Pancreas (tissue), 10 donors: ENCODE data around the gene QPRT. TPM values are rescaled to one million over a fixed set of nuclear protein-coding genes. Genes with fewer than 3 reads are reported as not detected.

ENCODE experiments used
- ATAC-seq, 4 donors: fragments of 200-7000 bp; cut with Tn5 transposase; one replicate each; pipeline versions ENCODE4 v1.8.0 to v1.9.1; 2020; ENCODE audit warnings: mild to moderate bottlenecking in 4 of 4, moderate library complexity in 4 of 4
- DNase-seq, 6 donors: peaks; one replicate each; pipeline ENCODE4 v3.0.0-alpha.2; 2020
- FAIRE-seq: peaks from 2 replicates; lab custom pipeline; 2012; peaks lifted over from hg19 to GRCh38; lab: Jason Lieb, UNC
- H3K27ac ChIP-seq, 4 donors: fragments of 200-600 bp; sonication (generic); 1 replicate in 3 of 4; 2 replicates in 1 of 4; pipeline versions ENCODE4 v1.5.0 to v1.8.0; 2020
- H3K27me3 ChIP-seq, 4 donors: fragments of 200-600 bp; one replicate each; pipeline ENCODE4 v1.8.0; 2021
- H3K36me3 ChIP-seq, 3 donors: fragments of 200-600 bp; sonication (generic) in 1 of 3; one replicate each; pipeline versions ENCODE4 v1.5.0 to v1.8.0; 2020 to 2021
- H3K4me1 ChIP-seq, 3 donors: fragments of 200-600 bp; one replicate each; pipeline ENCODE4 v1.8.0; 2021
- H3K4me3 ChIP-seq, 4 donors: fragments of 200-600 bp; sonication (generic) in 2 of 4; one replicate each; pipeline versions ENCODE4 v1.5.0 to v1.8.0; 2020 to 2021
- H3K9me3 ChIP-seq, 4 donors: fragments of 200-600 bp; one replicate each; pipeline ENCODE4 v1.8.0; 2021
- WGBS, 2 donors: extraction: QIAGEN DNeasy Blood & Tissue Kit; methylation state at CpG; one replicate each; pipeline ENCODE4 v1.1.7; 2013; 5-methylcytosine and 5-hydroxymethylcytosine counted together
- intact Hi-C, 3 donors: fragments of 100-400 bp; cut with DNase I; formaldehyde crosslinking; loops; one replicate each; pipeline versions ENCODE4 v1.11.1 to v1.14.2; 2022
- polyA plus RNA-seq, 2 donors: library from polyadenylated mRNA; stranded (reverse); fragments of 200-250 nt; gene quantifications; one replicate each; pipeline ENCODE4 v1.2.3, GENCODE V29; 2013
- total RNA-seq, 6 donors: library from RNA; stranded (reverse); fragmentation: NEBNext Ultra II Directional in 4 of 6; extraction: Animal tissue kit (Norgen Biotek cat#: 25700) in 4 of 6; gene quantifications; one replicate each; pipeline versions ENCODE4 v1.2.1 to v1.2.4, GENCODE V29; 2021 to 2023
- TF ChIP-seq, protein P1 (sequence below), 4 donors: fragments of 200-600 bp; sonication (generic) in 3 of 4; IDR thresholded peaks; one replicate each; pipeline versions ENCODE4 v1.5.0 to v1.8.0; 2021; ENCODE audit warnings: antibody characterized with exemption in 4 of 4
- donor health status: healthy with polysubstance abuse.
- donor health status: DM: no; HTN: no; CAD: no; lungs with moderate emphysema.
- donor health status: DM: no; HTN: no; CAD: no.
- donor health status: control.
- donor health status: control.
- donor health status: Bipolar disorder and iron deficiency.
- donor health status: DM: yes; HTN: yes; CAD: no.
- donor health status: DM: no; HTN: no; CAD: no.
- donor health status: DM: no; HTN: no; CAD: no.
- donor health status: DM: yes; HTN: yes; CAD: no.

The QPRT gene
- total and polyA plus RNA-seq, 8 donors: 8.2 to 29.7 (median 18.4) TPM

DNA sequence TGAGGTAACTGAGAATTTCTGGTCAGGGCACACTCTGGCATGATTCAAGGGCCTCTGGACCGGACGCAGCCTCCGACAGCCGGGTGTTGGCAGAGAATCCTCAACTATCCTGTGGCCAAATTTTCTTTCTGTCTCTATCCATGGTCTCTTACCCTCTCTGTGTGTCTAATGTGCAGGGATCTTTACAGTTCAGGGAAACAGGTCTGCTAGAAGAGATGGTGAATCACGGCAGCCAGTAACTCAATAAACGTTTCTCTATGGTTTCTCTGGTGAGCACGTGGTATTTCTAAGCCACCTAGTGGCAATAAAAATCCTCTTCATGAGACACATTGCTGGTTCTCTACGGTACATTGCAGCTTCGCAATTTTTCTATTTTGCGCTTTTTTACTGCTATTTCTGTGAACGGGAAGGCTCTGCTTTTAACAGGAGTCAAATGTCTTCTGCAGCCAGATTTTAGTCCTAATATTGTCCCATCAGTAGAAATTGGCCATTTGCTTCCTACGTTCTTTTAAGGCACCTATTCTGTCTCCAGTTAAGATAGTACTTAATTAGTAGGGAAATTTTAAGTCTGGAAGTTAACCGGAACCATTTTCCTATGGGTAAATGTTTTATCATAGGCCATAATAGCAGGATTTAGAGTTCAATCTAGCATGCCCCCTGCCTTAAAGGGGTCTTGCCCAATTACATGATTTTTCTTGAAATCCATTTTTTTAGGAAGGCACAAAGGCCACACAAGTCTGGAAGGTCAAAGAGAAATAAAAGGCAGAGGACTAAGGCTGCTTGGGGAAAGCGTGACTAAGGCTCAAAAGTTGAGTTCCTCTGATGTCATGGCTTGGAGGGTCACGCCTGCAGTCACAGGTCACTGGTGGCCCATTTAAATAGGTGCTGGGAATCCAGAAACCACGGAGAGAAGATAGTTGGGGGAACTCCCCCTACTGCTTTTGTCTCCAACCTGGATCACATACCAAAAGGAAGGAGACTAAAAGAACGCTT lies 31.5 kb downstream of the QPRT start:
- Histone ChIP-seq H3K9me3 (no peaks in the 10 kb centered on the region), H3K4me3 (no peak overlapping the region), H3K4me1 (no peaks in the 10 kb centered on the region), H3K27ac (no peak overlapping the region), H3K27me3 (no peaks in the 10 kb centered on the region), H3K36me3 (no peaks in the 10 kb centered on the region)
- DNase-seq (peak in 1 of 6 donors; percentile 32), ATAC-seq (peak; percentile 77 to 99 (median 98)), FAIRE-seq (no peak)
- WGBS, 2 donors: 50 to 51% methylated on average over 17 of the region's 17 CpGs
- intact Hi-C loops: no loop called here
- TF ChIP-seq, protein P1, sequence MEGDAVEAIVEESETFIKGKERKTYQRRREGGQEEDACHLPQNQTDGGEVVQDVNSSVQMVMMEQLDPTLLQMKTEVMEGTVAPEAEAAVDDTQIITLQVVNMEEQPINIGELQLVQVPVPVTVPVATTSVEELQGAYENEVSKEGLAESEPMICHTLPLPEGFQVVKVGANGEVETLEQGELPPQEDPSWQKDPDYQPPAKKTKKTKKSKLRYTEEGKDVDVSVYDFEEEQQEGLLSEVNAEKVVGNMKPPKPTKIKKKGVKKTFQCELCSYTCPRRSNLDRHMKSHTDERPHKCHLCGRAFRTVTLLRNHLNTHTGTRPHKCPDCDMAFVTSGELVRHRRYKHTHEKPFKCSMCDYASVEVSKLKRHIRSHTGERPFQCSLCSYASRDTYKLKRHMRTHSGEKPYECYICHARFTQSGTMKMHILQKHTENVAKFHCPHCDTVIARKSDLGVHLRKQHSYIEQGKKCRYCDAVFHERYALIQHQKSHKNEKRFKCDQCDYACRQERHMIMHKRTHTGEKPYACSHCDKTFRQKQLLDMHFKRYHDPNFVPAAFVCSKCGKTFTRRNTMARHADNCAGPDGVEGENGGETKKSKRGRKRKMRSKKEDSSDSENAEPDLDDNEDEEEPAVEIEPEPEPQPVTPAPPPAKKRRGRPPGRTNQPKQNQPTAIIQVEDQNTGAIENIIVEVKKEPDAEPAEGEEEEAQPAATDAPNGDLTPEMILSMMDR (IDR thresholded peaks at IDR 0.05): peak; percentile 24 to 57 (median 46)

DNA sequence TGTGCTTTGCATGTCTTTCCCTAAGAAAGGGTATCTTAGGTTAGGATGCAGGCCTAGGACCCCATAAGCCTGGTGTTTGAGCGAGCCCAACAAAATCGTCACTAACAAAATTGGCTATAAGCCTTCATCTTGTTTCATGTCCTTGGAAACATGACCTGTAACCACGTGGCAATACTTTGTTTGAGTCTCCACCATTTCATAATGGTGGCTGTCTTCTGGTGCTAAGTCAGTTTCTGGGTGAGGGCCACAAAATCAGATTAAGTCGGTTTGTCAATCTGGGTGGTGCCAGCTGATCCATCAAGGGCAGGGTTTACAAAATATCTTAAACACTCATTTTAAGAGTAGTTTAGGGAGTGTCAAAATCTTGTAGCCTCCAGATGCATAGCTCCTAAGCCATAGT lies 33.8 kb downstream of the QPRT start:
- intact Hi-C loops: no loop called here
- Histone ChIP-seq H3K4me1 (no peaks in the 10 kb centered on the region), H3K27ac (no peak overlapping the region), H3K36me3 (no peaks in the 10 kb centered on the region), H3K9me3 (no peaks in the 10 kb centered on the region), H3K4me3 (no peak overlapping the region), H3K27me3 (no peaks in the 10 kb centered on the region)
- ATAC-seq (no peak), FAIRE-seq (no peak), DNase-seq (no peak)
- TF ChIP-seq, protein P1 (IDR thresholded peaks at IDR 0.05): no peak
- 52 to 63% methylated on average over 4 of the region's 4 CpGs for WGBS, 2 donors

DNA sequence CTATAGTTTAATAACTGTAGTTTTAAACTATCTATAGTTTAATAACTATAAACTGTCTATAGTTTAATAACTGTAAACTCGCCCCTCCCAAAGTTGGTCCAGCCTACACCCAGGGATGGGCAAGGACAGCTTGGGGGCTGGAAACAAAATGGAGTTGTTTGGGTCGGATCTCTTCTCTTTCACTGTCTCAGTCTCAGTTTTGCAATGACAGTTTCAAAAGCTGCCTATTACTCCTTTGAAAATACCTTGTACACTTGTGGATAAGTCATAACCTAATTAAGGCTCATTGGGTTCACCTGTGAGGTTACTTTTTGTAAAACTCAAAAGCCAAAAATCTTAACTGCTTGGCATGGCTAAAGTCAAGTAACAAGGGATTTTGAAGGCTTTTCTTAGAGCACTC lies 35.4 kb downstream of the QPRT start:
- intact Hi-C loops: no loop called here
- FAIRE-seq: no peak
- TF ChIP-seq, protein P1 (IDR thresholded peaks at IDR 0.05): no peak

DNA sequence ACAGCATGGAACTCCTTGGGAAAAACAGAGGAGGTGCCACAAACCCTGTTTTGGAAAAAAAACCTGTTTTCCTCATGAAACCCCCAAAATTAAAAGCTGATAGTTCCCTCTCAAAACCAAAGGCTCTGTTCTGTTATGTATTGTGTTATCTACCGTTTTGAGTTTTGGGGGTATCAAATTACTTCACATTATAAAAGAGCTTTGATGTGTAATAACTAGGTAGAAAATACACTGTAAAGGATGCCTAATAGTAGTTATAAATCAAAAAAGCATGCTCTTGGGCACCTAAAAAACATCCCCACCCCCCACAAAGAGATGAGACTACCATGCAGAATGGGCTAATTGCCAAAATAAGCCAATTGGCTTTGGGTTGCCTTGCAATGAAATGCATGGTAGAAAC lies 36.0 kb downstream of the QPRT start:
- no peaks in the 10 kb centered on the region for H3K9me3 ChIP-seq
- no peak overlapping the region for H3K27ac ChIP-seq
- WGBS, 2 donors: 9 to 17% methylated on average over 1 of the region's 1 CpG
- ATAC-seq: no peak
- FAIRE-seq: no peak
- H3K4me3 ChIP-seq: no peak overlapping the region
- H3K4me1 ChIP-seq: no peaks in the 10 kb centered on the region
- TF ChIP-seq, protein P1 (IDR thresholded peaks at IDR 0.05): no peak
- no peaks in the 10 kb centered on the region for H3K36me3 ChIP-seq
- intact Hi-C loops: no loop called here
- DNase-seq: no peak
- no peaks in the 10 kb centered on the region for H3K27me3 ChIP-seq

More for the DNA sequence above, 35.4 kb downstream of the QPRT start:
- H3K27me3 ChIP-seq: no peaks in the 10 kb centered on the region
- 80 to 89% methylated on average over 2 of the region's 2 CpGs for WGBS, 2 donors
- no peaks in the 10 kb centered on the region for H3K9me3 ChIP-seq
- no peak for ATAC-seq
- H3K4me1 ChIP-seq: no peaks in the 10 kb centered on the region
- no peak overlapping the region for H3K27ac ChIP-seq
- DNase-seq: peak in 1 of 6 donors; percentile 2
- no peaks in the 10 kb centered on the region for H3K36me3 ChIP-seq
- H3K4me3 ChIP-seq: no peak overlapping the region

DNA sequence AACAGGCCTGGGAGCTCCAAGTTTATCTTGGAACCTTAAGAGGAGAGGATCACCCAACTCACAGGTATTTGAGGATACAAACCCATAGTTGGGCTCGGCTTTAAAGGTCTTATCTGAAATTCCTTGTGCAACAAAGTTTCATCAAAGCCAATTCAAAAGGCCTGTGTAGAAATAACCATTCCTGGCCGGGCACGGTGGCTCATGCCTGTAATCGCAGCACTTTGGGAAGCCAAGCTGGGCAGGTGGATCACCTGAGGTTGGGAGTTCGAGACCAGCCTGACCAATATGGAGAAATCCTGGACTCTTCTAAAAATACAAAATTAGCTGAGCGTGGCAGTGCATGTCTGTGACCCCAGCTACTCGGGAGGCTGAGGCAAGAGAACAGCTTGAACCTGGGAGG lies 38.1 kb downstream of the QPRT start:
- ATAC-seq (no peak), DNase-seq (peak in 1 of 6 donors; percentile 22)
- no peaks in the 10 kb centered on the region for H3K9me3 ChIP-seq

More for the DNA sequence above, 38.1 kb downstream of the QPRT start:
- WGBS, 2 donors: 85 to 88% methylated on average over 7 of the region's 7 CpGs
- H3K4me3 ChIP-seq: no peak overlapping the region
- H3K27ac ChIP-seq: no peak overlapping the region
- H3K36me3 ChIP-seq: no peaks in the 10 kb centered on the region
- intact Hi-C loops: no loop called here
- TF ChIP-seq, protein P1 (IDR thresholded peaks at IDR 0.05): no peak
- H3K4me1 ChIP-seq: no peaks in the 10 kb centered on the region
- no peaks in the 10 kb centered on the region for H3K27me3 ChIP-seq
- no peak for FAIRE-seq
